ENCODE data around the gene STAG1.

DNA sequence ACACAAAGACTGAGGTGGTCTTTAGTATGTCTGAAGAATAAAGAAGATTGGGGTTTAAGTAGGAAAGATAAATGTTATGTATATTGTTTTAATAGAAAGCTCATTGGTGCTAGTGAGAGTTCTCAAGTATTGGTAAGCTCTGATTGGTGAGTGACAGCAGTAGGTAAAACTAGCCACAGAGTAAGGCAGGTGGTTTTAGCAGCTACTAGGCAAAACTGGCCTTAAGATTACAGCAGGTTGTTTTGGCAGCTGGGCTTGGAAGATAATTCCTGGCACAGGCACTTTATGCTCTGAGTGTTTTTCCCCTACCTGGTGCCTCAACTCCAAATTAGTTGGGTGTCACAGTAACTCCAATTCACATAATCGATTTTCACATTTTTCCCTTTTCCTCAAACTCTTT lies 66.3 kb downstream of the STAG1 start:
- TF ChIP-seq, protein P1, sequence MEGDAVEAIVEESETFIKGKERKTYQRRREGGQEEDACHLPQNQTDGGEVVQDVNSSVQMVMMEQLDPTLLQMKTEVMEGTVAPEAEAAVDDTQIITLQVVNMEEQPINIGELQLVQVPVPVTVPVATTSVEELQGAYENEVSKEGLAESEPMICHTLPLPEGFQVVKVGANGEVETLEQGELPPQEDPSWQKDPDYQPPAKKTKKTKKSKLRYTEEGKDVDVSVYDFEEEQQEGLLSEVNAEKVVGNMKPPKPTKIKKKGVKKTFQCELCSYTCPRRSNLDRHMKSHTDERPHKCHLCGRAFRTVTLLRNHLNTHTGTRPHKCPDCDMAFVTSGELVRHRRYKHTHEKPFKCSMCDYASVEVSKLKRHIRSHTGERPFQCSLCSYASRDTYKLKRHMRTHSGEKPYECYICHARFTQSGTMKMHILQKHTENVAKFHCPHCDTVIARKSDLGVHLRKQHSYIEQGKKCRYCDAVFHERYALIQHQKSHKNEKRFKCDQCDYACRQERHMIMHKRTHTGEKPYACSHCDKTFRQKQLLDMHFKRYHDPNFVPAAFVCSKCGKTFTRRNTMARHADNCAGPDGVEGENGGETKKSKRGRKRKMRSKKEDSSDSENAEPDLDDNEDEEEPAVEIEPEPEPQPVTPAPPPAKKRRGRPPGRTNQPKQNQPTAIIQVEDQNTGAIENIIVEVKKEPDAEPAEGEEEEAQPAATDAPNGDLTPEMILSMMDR (IDR thresholded peaks at IDR 0.05) = no peak
- TF ChIP-seq TCF12 (IDR thresholded peaks at IDR 0.05) = no peak
